OCI-LY7 (cell line): Measurements from ENCODE around the gene ADAMTS2. TPM values are rescaled to one million over a fixed set of nuclear protein-coding genes. Genes with fewer than 3 reads are reported as not detected.

Experiments used
- BruUV-seq: library from RNA; stranded (reverse); fragments of 400-500 nt; replicated peaks from 2 replicates; lab custom pipeline; 2021; lab: Mats Ljungman, UMichigan
- CTCF ChIA-PET: fragments of 300-600 bp; sonication (Branson Sonifier 250); formaldehyde crosslinking; loops from one replicate; lab custom pipeline; 2022; ENCODE audit warnings: antibody characterized with exemption; ENCODE audit not compliant: unreplicated experiment; lab: Charles Lee
- POLR2A ChIA-PET: fragments of 300-600 bp; sonication (Branson Sonifier 250); formaldehyde crosslinking; loops from one replicate; lab custom pipeline; 2022; ENCODE audit warnings: antibody characterized with exemption; lab: Charles Lee
- DNase-seq: peaks from one replicate; pipeline ENCODE4 v3.0.0-alpha.2; 2015; ENCODE audit warnings: low spot score
- H2AFZ ChIP-seq: fragments of 200-600 bp; sonication (generic), shearing (Covaris generic); 2 replicates; pipeline ENCODE4 v1.6.1; 2014; ENCODE audit warnings: mild to moderate bottlenecking, antibody characterized with exemption, low read length, moderate library complexity
- H3K27ac ChIP-seq: fragments of 200-600 bp; sonication (generic); 2 replicates; pipeline ENCODE4 v1.5.1; 2014; ENCODE audit warnings: mixed run types, low read depth, mild to moderate bottlenecking, moderate library complexity, low read length, inconsistent platforms; ENCODE audit not compliant: poor library complexity, severe bottlenecking
- H3K36me3 ChIP-seq: fragments of 200-600 bp; sonication (generic); 2 replicates; pipeline ENCODE4 v1.6.1; 2014; ENCODE audit warnings: mild to moderate bottlenecking, antibody characterized with exemption, low read length, moderate library complexity, mixed read lengths; ENCODE audit not compliant: insufficient read depth
- H3K4me1 ChIP-seq: fragments of 200-600 bp; sonication (generic); 2 replicates; pipeline ENCODE4 v1.5.1; 2014; ENCODE audit warnings: mild to moderate bottlenecking, low read length; ENCODE audit not compliant: insufficient read depth, poor library complexity, severe bottlenecking
- H3K4me2 ChIP-seq: fragments of 200-600 bp; sonication (generic); 2 replicates; pipeline ENCODE4 v1.6.1; 2014; ENCODE audit warnings: mild to moderate bottlenecking, low read length
- H3K4me3 ChIP-seq: fragments of 200-600 bp; sonication (generic); 2 replicates; pipeline ENCODE4 v1.5.1; 2014; ENCODE audit warnings: mild to moderate bottlenecking, low read depth, low read length; ENCODE audit not compliant: poor library complexity, severe bottlenecking
- H3K79me2 ChIP-seq: fragments of 200-600 bp; sonication (generic); 2 replicates; pipeline ENCODE4 v1.6.1; 2016; ENCODE audit warnings: low read depth, mild to moderate bottlenecking, low read length, moderate library complexity, mixed read lengths; ENCODE audit not compliant: insufficient read depth
- H3K9me2 ChIP-seq: fragments of 200-600 bp; sonication (generic); 2 replicates; pipeline ENCODE4 v1.6.1; 2016; ENCODE audit warnings: mild to moderate bottlenecking, low read length, mixed read lengths; ENCODE audit not compliant: insufficient read depth
- H3K9me3 ChIP-seq: fragments of 200-600 bp; sonication (generic); 2 replicates; pipeline ENCODE4 v1.6.1; 2014; ENCODE audit warnings: mild to moderate bottlenecking, mixed run types, low read length, mixed read lengths
- H4K20me1 ChIP-seq: fragments of 200-600 bp; sonication (generic); 2 replicates; pipeline ENCODE4 v1.6.1; 2014; ENCODE audit warnings: mild to moderate bottlenecking, antibody characterized with exemption, low read length, moderate library complexity, mixed read lengths; ENCODE audit not compliant: insufficient read depth
- CTCF ChIP-seq: fragments of 200-600 bp; sonication (generic); conservative IDR thresholded peaks from 2 replicates; pipeline ENCODE4 v1.5.1; 2014; ENCODE audit warnings: mild to moderate bottlenecking, antibody characterized with exemption, low read length, moderate library complexity, mixed read lengths
- EZH2phosphoT487 ChIP-seq: fragments of 200-600 bp; sonication (generic); IDR thresholded peaks from 2 replicates; pipeline ENCODE4 v1.6.1; 2018; ENCODE audit warnings: low read depth, borderline replicate concordance, mild to moderate bottlenecking, mixed run types, antibody characterized with exemption, low read length, moderate library complexity, mixed read lengths
- intact Hi-C: fragments of 100-400 bp; cut with micrococcal nuclease; formaldehyde crosslinking; loops from one replicate; pipeline ENCODE4 v1.10.0; 2022; ENCODE audit not compliant: unreplicated experiment
- total RNA-seq, 2 experiments: library from RNA; depleted of rRNA in 1 of 2; stranded (reverse); fragments of >200 nt in 1 of 2; shearing (Covaris generic) in 1 of 2; gene quantifications; 2 replicates each; pipeline ENCODE4 v1.2.3, GENCODE V29; 2014 to 2022

Gene ADAMTS2
- total RNA-seq, 2 experiments from 2014 or later: not detected

DNA sequence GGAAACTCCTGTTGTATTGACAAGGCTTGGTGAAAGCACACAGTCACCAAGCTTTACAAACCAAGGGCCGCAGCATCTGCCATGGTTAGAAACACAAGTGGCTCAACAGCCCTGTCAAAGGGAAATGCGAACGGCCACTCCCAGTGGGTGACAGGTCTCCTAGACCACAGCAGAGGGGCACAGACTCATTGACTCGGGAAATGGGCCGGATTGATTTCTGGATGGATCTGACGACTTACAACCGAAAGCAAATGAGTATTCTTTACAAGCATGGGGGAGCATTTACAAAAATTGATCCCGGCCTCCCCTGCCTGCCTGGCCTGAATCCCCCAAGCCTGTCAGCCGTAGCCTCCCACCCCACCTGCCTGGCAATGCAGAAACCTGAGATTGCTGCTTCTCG is 48.2 kb downstream of the ADAMTS2 start:
- no TSS peak for BruUV-seq
- TF ChIP-seq EZH2phosphoT487: no peak
- TF ChIP-seq CTCF: no peak
- Histone ChIP-seq H2AFZ (no peak overlapping the region), H3K9me2 (no peaks in the 10 kb centered on the region), H3K4me1 (no peaks in the 10 kb centered on the region), H3K4me3 (no peak overlapping the region), H4K20me1 (no peaks in the 10 kb centered on the region), H3K4me2 (no peak overlapping the region), H3K79me2 (no peaks in the 10 kb centered on the region), H3K9me3 (no peaks in the 10 kb centered on the region), H3K36me3 (no peaks in the 10 kb centered on the region), H3K27ac (no peak overlapping the region)
- intact Hi-C loops: no loop called here
- CTCF ChIA-PET: no interaction called here
- POLR2A ChIA-PET: interaction anchor here (0.6 kb wide), 1 partner anchor 1325 kb away, joined by 3 read pairs; no protein-coding TSS in a partner anchor
- DNase-seq: no peak

DNA sequence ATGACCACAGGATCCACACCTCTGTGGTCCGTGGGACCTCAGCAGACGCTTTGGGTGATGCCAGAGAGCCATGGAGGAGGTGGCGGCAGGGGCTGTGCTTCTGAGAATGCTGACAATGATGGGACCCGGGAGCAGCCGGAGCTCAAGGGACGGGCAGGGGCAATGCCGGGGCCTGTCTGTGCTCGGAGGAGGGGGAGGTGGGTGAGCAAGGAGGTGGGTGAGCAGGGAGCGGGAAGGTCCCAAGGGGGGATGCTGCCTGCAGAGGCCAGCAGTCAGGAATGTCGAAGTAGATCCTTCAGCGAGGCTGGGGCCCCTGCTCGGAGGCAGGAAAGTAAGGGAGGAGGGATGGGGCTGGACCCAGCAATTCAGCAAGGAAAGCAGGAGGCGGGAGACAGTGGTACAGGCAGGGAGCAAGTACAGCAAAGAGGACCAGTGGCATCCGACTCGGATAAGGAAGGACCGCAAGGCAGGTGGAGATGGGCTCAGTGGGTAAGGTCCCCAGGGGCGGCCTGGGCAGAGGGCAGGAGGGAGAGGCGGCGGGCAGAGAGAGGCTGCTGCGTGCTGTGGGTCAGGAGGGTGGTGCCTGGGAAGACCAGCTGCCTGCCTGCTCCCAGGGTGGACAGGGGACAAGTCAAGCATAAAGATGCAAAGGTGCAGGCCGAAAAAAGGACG is 49.0 kb downstream of the ADAMTS2 start:
- TF ChIP-seq CTCF (no peak), EZH2phosphoT487 (no peak)
- intact Hi-C loops: no loop called here
- no TSS peak for BruUV-seq

GRCh38 chr5:179295778-179296149 is 49.5 kb downstream of the ADAMTS2 start:
- H3K9me3 ChIP-seq: no peaks in the 10 kb centered on the region
- no peak for DNase-seq
- H3K27ac ChIP-seq: no peak overlapping the region
- no peak overlapping the region for H3K4me2 ChIP-seq
- H3K9me2 ChIP-seq: no peaks in the 10 kb centered on the region
- no peaks in the 10 kb centered on the region for H4K20me1 ChIP-seq
- no peaks in the 10 kb centered on the region for H3K79me2 ChIP-seq
- no peak overlapping the region for H3K4me3 ChIP-seq
- POLR2A ChIA-PET: no interaction called here
- no TSS peak for BruUV-seq
- intact Hi-C loops: no loop called here
- H3K4me1 ChIP-seq: no peaks in the 10 kb centered on the region
- no peak overlapping the region for H2AFZ ChIP-seq
- no peak for TF ChIP-seq EZH2phosphoT487
- TF ChIP-seq CTCF: no peak
- H3K36me3 ChIP-seq: no peaks in the 10 kb centered on the region
- CTCF ChIA-PET: no interaction called here

More for the DNA sequence above, 49.0 kb downstream of the ADAMTS2 start:
- H3K4me3 ChIP-seq: no peak overlapping the region
- H3K4me1 ChIP-seq: no peaks in the 10 kb centered on the region
- H3K9me2 ChIP-seq: no peaks in the 10 kb centered on the region
- H2AFZ ChIP-seq: no peak overlapping the region
- H3K36me3 ChIP-seq: no peaks in the 10 kb centered on the region
- no peaks in the 10 kb centered on the region for H3K79me2 ChIP-seq
- DNase-seq: no peak
- H3K9me3 ChIP-seq: no peaks in the 10 kb centered on the region
- H4K20me1 ChIP-seq: no peaks in the 10 kb centered on the region
- no peak overlapping the region for H3K27ac ChIP-seq
- H3K4me2 ChIP-seq: no peak overlapping the region
- ChIA-PET POLR2A (interaction anchor here (0.6 kb wide), 1 partner anchor 1326 kb away, joined by 3 read pairs; no protein-coding TSS in a partner anchor), CTCF (no interaction called here)
